GM19238 (cell line): ENCODE measurements around the gene CERCAM.
"Not testable (repeated sequence)": the region's sequence is repeated elsewhere in the genome, so short reads cannot be mapped to it uniquely, and the experiment has no call there.

ENCODE experiments used
- DNase-seq: peaks from one replicate; pipeline ENCODE4 v3.0.0; 2011; ENCODE audit warnings: low spot score; ENCODE audit not compliant: insufficient read length

Gene CERCAM

DNA sequence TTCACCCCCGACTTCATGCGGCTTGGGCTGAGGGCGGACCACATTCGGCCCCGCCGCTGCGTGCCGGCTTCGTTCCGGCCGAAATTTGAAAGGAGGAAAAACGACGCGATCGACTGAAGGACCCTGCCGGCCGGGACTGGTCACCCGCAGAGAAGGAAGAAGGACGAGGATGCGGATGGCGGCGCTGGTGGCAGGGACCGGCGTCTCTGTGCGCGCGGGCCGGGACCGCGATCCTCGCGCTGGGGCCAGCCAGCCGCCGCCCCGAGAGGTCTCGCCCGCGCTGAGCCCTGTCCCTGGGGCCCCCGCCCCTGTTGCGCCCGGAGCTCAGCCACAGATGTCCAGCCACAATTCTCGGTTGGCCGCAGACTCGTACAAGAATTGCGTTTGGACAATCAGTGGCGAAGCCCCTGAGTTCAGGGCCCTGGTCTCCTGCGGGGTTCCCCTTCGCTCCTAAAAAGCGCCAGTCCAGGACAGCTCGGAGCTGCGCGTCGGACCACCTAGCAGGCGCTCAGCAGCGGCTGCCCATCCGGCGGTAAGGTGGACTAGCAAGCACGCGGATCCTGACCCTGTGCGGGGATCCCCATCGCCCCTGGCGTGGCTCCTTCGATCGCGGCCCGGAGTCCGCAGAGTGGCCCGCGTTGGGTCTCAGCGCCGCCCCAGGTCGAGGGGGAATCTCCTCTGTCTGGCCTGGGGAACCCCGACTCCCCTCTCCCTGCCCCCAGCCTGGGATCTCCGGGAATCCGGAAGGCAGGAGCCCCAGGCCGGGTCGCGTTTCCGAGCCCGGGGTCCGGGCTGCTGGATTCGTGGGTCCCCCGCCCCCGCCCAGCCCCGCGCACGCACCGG, 28.1 kb upstream of the CERCAM start:
- DNase-seq, result no peak

DNA sequence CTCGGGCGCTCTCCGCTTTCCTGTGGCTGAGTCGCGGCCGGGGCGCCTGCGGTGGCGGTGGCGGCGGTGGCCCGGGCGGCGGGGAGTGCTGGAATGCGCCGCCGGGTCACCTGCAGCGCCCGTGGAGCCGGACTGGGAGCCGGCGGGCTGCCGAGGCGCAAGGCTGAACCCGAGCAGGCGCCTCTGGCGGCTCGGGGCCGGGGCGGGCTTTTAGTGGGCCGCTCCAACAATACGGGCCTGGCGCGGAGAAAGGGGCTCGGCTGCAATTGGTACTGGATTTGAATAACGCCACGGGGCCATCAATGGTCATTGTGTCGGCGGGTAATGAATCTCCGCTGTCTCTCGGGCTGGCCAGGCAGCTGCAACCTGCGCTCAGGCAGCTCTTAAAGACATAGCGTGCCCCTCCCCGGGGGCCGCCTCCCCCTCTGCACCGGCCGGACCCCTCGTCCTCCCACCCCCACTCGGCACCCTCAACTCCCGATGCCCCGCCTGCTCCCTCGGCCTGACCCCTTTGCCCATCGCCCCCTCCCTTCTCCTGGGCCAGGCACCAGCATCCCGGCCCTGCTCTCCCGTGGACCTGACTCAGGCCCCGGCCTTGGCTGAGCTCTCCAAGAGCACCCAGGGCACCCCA, 27.4 kb upstream of the CERCAM start:
- DNase-seq, result no peak

GRCh38 chr9:128393970-128394369, 26.7 kb upstream of the CERCAM start:
- DNase-seq, result no peak

GRCh38 chr9:128394379-128395168, 26.1 kb upstream of the CERCAM start:
- DNase-seq, result no peak

- no peak for DNase-seq
Observed at GRCh38 chr9:128396970-128397613, 23.6 kb upstream of the CERCAM start.

DNA sequence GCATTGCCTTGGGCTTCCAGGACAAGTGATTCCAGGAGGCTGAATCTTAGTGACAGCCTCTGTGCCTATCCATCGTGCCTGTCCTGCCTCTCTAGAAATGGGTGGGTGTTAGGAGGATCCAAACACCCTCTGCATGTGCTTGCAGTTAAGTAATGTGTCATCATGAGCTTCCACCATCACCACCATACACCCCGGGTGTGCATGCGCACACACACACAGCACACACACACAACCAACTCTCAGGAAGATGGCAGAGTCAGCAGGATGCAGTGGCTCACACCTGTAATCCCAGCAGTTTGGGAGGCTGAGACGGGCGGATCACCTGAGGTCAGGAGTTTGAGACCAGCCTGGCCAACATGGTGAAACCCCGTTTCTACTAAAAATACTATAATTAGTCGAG, 22.8 kb upstream of the CERCAM start:
- DNase-seq, result no peak

- DNase-seq, result no peak
Observed at GRCh38 chr9:128399861-128400260, 20.8 kb upstream of the CERCAM start.

GRCh38 chr9:128404560-128404959, 16.1 kb upstream of the CERCAM start:
- no peak for DNase-seq

DNA sequence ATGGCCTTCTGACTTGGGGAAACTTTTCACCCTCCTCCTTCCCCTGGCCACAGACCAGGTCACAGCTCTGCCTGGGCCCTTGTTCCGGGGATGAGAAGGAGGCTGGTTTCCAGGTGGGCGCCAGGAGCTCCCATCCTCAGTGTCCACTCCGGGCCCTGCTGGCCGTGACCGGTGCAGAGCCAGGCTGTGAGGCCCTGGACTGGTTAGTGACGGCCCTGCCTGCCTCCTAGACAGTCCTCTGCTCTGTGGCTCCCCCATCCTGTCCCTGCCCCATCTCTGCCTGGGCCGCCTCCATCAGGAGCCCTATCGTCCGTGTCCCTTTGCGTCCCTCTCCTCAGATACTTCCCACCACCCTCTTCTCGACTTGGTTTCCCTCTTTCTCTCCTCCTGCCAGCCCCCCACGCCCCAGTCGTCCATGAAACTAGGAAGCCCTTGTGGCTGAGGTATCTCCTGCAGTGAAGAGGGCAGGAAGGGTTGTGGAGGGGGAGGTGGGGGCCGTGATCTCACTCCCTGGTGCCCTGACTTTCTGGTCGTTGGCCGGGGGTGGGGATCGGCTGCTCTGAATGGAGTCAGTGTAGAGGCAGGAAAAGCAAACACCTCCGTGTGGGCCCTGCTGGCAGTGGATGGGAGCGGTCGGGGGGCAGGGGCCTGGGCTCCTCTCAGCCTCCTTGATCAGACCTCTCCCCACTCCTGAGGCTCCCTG, 15.4 kb upstream of the CERCAM start:
- no peak for DNase-seq

- DNase-seq, result no peak
Observed at GRCh38 chr9:128405780-128406171, 14.9 kb upstream of the CERCAM start.

DNA sequence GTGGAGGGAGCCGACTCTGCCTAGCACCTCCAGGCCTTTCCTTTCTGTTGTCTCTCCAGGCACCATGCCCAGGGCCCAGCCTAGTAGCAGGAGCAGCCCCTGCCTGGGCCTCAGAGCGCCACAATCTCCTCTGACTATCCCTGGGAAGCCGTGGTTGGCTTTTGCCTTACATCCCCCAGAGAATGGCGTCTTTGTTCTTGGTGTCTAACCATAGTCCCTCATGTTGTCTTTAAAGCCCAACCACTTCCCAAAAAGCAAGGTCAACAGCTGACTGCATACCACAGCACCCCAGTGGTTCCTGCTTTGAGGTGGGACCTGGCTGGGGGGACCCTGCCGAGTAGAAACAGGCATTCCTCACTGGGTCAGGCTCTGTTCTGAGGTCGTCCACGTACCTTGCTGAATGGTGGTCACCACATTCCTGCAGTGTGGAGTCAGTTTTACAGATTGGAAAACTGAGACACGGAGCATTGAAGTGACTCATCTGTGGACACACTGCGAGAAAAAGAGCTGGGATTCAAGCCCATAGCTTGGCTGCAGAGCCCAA, 13.7 kb upstream of the CERCAM start:
- no peak for DNase-seq

- no peak for DNase-seq
Observed at GRCh38 chr9:128408963-128409431, 11.7 kb upstream of the CERCAM start.

- DNase-seq, result no peak
Observed at GRCh38 chr9:128409450-128409849, 11.2 kb upstream of the CERCAM start.

GRCh38 chr9:128409978-128410377, 10.7 kb upstream of the CERCAM start:
- no peak for DNase-seq

DNA sequence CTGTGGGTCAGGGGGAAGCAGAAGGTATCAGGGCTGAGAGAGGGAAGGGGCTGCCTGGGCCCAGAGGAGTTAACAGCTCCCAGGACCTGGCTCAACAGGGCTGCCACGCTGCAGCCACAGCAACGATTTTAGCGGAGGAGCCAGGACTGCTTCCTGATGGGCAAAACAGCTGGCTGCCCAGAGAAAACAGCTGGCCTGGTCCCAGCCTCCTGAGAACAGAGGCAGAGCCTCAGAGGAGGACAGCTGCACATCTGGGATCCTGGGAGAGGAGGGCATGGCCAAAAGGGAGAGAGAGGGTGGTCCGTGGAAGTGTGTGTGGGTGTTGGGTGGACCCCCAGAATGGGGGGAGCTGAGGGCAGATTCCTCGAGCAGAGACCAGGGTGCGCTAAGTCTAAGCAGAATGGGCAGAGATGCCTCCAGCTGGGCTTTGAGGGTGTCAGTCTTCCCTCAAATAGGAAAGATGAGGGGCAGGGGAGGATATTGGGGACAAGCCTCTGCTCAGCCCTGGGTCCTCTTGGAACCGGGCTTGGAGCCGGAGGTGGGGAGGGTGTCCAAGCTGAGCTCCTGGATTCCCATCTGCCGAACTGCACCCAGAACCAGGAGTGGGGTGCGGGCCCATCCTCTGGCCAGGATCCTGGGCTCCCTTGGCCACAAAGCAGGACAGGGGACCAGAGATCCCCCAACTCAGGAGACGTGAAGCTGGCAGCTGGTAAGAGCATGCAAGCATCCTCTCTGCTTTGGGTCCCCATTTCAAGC, 9.1 kb upstream of the CERCAM start:
- DNase-seq, result no peak

- DNase-seq, result no peak
Observed at GRCh38 chr9:128412120-128412790, 8.4 kb upstream of the CERCAM start.

- not testable (repeated sequence) for DNase-seq
Observed at GRCh38 chr9:128413728-128414127, 6.9 kb upstream of the CERCAM start.

GRCh38 chr9:128414461-128414860, 6.2 kb upstream of the CERCAM start:
- no peak for DNase-seq

DNA sequence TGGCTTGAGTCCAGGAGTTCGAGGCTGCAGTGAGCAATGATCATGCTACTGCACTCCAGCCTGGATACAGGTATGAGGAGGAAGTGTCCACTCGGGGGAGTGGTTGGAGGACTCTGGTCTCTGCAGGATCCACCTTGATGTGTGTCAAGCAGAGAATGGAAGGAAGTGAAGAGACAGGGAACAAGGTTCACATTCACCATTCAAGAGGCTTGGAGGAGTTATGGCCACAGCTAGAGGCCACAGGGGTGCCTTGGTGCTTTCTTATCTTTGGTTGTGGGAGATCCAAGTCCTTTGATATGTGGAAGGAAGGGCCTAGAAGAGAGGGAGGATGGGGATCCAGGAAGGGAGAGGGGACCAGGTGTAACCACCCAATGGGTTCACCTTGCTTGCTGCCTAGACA, 5.4 kb upstream of the CERCAM start:
- DNase-seq, result no peak
